ENCODE results near the gene SOHLH2. TPM values are rescaled to one million over a fixed set of nuclear protein-coding genes. Genes with fewer than 3 reads are reported as not detected.

The SOHLH2 gene
- total RNA-seq, 2 experiments from 2014 or later: not detected

DNA sequence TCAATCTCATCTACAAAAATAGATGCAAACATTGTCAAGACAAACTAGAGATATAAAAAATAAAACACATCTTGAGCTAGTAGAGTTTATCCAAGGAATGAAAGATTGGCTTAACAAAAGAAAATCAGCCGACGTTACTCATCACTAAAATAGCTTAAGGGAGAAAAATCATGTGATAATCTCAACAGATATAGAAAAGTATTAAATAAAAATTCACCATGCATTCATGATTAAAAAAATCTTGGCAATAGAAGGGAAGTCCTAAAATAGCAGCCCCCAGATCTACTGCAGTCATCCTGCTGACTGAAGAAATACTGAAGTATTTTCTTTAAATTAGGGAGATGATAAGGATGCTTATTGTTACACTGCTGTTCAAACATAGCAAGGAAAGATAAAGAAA lies 70.6 kb downstream of the SOHLH2 start:
- Histone ChIP-seq H3K9me2 (ENCODE audit: insufficient read depth, low read length) (no peaks in the 10 kb centered on the region), H3K4me1 (ENCODE audit: insufficient read depth, low read length, poor library complexity, severe bottlenecking) (no peaks in the 10 kb centered on the region), H3K79me2 (ENCODE audit: insufficient read depth, low read depth, low read length) (no peaks in the 10 kb centered on the region), H2AFZ (ENCODE audit: low read length) (no peak overlapping the region), H4K20me1 (ENCODE audit: insufficient read depth, low read length) (no peaks in the 10 kb centered on the region), H3K36me3 (ENCODE audit: insufficient read depth, low read length) (no peaks in the 10 kb centered on the region), H3K4me3 (ENCODE audit: low read depth, low read length, poor library complexity, severe bottlenecking) (no peak overlapping the region), H3K27ac (ENCODE audit: low read depth, low read length, poor library complexity, severe bottlenecking) (no peak overlapping the region), H3K9me3 (ENCODE audit: low read length) (no peaks in the 10 kb centered on the region), H3K4me2 (ENCODE audit: low read length) (no peak overlapping the region)
- CTCF ChIA-PET (ENCODE audit: unreplicated experiment): no interaction called here
- POLR2A ChIA-PET: interaction anchor here (0.7 kb wide), 1 partner anchor 12 kb away, joined by 4 read pairs; no protein-coding TSS in a partner anchor
- BruUV-seq (replicated peaks): no TSS peak
- no peak for TF ChIP-seq EZH2phosphoT487 (IDR thresholded peaks at IDR 0.05; ENCODE audit: borderline replicate concordance, low read depth, low read length)
- no peak for TF ChIP-seq CTCF (conservative IDR thresholded peaks at IDR 0.05; ENCODE audit: low read length)
- intact Hi-C loops (cut with micrococcal nuclease; ENCODE audit: unreplicated experiment): no loop called here
- DNase-seq (ENCODE audit: low spot score): no peak

DNA sequence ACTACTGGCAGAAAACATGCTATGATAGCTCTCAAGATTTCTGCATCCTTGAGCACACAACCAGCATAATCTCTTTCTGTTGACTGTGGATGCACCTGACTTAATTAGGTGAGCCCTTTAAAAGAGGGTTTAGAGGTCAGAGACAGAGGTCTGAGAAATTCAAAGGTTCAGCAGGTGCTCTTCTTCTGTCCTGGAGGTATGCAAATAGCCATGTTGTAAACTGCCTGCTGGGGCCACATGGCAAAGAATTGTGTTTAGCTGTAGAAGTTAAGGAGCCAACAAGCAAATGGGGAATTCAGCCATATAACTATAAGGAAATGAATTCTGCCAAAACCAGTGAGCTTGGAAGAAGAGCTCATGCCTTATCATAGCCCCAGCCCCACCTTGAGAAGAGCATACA lies 71.6 kb downstream of the SOHLH2 start:
- no peak overlapping the region for H2AFZ ChIP-seq (ENCODE audit: low read length)
- BruUV-seq (replicated peaks): no TSS peak
- no peak overlapping the region for H3K27ac ChIP-seq (ENCODE audit: low read depth, low read length, poor library complexity, severe bottlenecking)
- H4K20me1 ChIP-seq (ENCODE audit: insufficient read depth, low read length): no peaks in the 10 kb centered on the region
- intact Hi-C loops (cut with micrococcal nuclease; ENCODE audit: unreplicated experiment): no loop called here
- no peak overlapping the region for H3K4me2 ChIP-seq (ENCODE audit: low read length)
- H3K4me3 ChIP-seq (ENCODE audit: low read depth, low read length, poor library complexity, severe bottlenecking): no peak overlapping the region
- no peaks in the 10 kb centered on the region for H3K4me1 ChIP-seq (ENCODE audit: insufficient read depth, low read length, poor library complexity, severe bottlenecking)
- no peaks in the 10 kb centered on the region for H3K9me3 ChIP-seq (ENCODE audit: low read length)
- no peaks in the 10 kb centered on the region for H3K9me2 ChIP-seq (ENCODE audit: insufficient read depth, low read length)
- no peak for DNase-seq (ENCODE audit: low spot score)
- no peaks in the 10 kb centered on the region for H3K79me2 ChIP-seq (ENCODE audit: insufficient read depth, low read depth, low read length)
- CTCF ChIA-PET (ENCODE audit: unreplicated experiment): no interaction called here
- POLR2A ChIA-PET: interaction anchor here (0.6 kb wide), 1 partner anchor 10 kb away, joined by 4 read pairs; no protein-coding TSS in a partner anchor
- H3K36me3 ChIP-seq (ENCODE audit: insufficient read depth, low read length): no peaks in the 10 kb centered on the region
- no peak for TF ChIP-seq EZH2phosphoT487 (IDR thresholded peaks at IDR 0.05; ENCODE audit: borderline replicate concordance, low read depth, low read length)
- no peak for TF ChIP-seq CTCF (conservative IDR thresholded peaks at IDR 0.05; ENCODE audit: low read length)

DNA sequence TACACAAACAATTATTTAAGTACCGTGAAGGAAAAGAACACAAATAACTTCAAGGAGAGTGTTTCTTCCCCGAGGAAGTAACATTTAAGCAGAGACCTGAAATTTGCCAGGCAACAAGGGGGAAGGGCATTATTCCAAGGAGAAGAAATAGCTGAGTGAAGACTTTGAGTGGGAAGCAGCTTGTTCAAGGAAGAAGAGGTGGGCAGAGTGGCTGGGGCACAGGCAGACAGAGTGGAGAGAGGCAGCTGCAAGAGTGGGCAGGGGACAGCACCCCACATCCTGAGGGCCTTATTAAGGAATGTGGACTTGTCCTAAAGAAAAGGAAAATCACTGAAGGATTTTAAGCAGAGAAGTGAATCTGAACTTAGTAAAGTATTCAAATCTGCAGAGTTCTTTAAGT lies 78.5 kb downstream of the SOHLH2 start:
- DNase-seq (ENCODE audit: low spot score): no peak
- no peak overlapping the region for H2AFZ ChIP-seq (ENCODE audit: low read length)
- H3K9me3 ChIP-seq (ENCODE audit: low read length): no peaks in the 10 kb centered on the region
- ChIA-PET POLR2A (no interaction called here), CTCF (ENCODE audit: unreplicated experiment) (no interaction called here)
- no peaks in the 10 kb centered on the region for H4K20me1 ChIP-seq (ENCODE audit: insufficient read depth, low read length)
- no peak for TF ChIP-seq CTCF (conservative IDR thresholded peaks at IDR 0.05; ENCODE audit: low read length)
- TF ChIP-seq EZH2phosphoT487 (IDR thresholded peaks at IDR 0.05; ENCODE audit: borderline replicate concordance, low read depth, low read length): no peak
- H3K79me2 ChIP-seq (ENCODE audit: insufficient read depth, low read depth, low read length): no peaks in the 10 kb centered on the region
- intact Hi-C loops (cut with micrococcal nuclease; ENCODE audit: unreplicated experiment): no loop called here
- H3K4me3 ChIP-seq (ENCODE audit: low read depth, low read length, poor library complexity, severe bottlenecking): no peak overlapping the region
- no peak overlapping the region for H3K4me2 ChIP-seq (ENCODE audit: low read length)
- no peaks in the 10 kb centered on the region for H3K4me1 ChIP-seq (ENCODE audit: insufficient read depth, low read length, poor library complexity, severe bottlenecking)
- no peaks in the 10 kb centered on the region for H3K36me3 ChIP-seq (ENCODE audit: insufficient read depth, low read length)
- H3K27ac ChIP-seq (ENCODE audit: low read depth, low read length, poor library complexity, severe bottlenecking): no peak overlapping the region
- H3K9me2 ChIP-seq (ENCODE audit: insufficient read depth, low read length): no peaks in the 10 kb centered on the region
- no TSS peak for BruUV-seq (replicated peaks)
